HepG2 (cell line): ENCODE data around the gene C11orf58. TPM values are rescaled to one million over a fixed set of nuclear protein-coding genes. Genes with fewer than 3 reads are reported as not detected.

Experiments used
- GATAD2A ChIP-seq: IDR thresholded peaks from 2 replicates; pipeline ENCODE4 v1.6.1; 2016
- HOXA3 ChIP-seq: sonication (generic); formaldehyde crosslinking; IDR thresholded peaks from 2 replicates; pipeline ENCODE4 v1.5.0; 2020; ENCODE audit warnings: missing genetic modification reagents
- IKZF4 ChIP-seq: sonication (generic); formaldehyde crosslinking; IDR thresholded peaks from 2 replicates; pipeline ENCODE4 v1.5.1; 2020; ENCODE audit warnings: borderline replicate concordance, mild to moderate bottlenecking, low read depth, missing genetic modification reagents; ENCODE audit errors: not compliant biosample characterization
- KDM3A ChIP-seq: IDR thresholded peaks from 2 replicates; pipeline ENCODE4 v1.6.1; 2018; ENCODE audit warnings: low read depth, missing compliant biosample characterization
- MIER2 ChIP-seq: IDR thresholded peaks from 2 replicates; pipeline ENCODE4 v1.6.1; 2016; ENCODE audit warnings: missing biosample characterization, missing genetic modification reagents
- MTF1 ChIP-seq: sonication (generic); formaldehyde crosslinking; IDR thresholded peaks from 2 replicates; pipeline ENCODE4 v1.5.0; 2020; ENCODE audit warnings: missing genetic modification reagents
- NCOR1 ChIP-seq: fragments of 200-600 bp; sonication (generic); IDR thresholded peaks from 2 replicates; pipeline ENCODE4 v1.7.0; 2017; ENCODE audit warnings: antibody characterized with exemption, low read length, borderline replicate concordance
- NFE2L2 ChIP-seq: fragments of 150-350 bp; IDR thresholded peaks from 2 replicates; pipeline ENCODE4 v1.6.1; 2014; ENCODE audit warnings: low read length
- POLR2A ChIP-seq, 2 experiments: IDR thresholded peaks; 2 replicates each; pipeline ENCODE4 v1.6.1; 2011; ENCODE audit warnings: low read depth in 2 of 2, low read length in 2 of 2, mild to moderate bottlenecking in 1 of 2, moderate library complexity in 1 of 2; ENCODE audit not compliant: insufficient read depth in 1 of 2
- RFX5 ChIP-seq: IDR thresholded peaks from 2 replicates; pipeline ENCODE4 v1.6.1; 2011; ENCODE audit warnings: low read depth, low read length, improper control_type of control experiment
- RXRB ChIP-seq: IDR thresholded peaks from 2 replicates; pipeline ENCODE4 v1.6.1; 2016; ENCODE audit warnings: borderline replicate concordance, missing genetic modification reagents, missing compliant biosample characterization
- SAFB2 ChIP-seq: sonication (generic); formaldehyde crosslinking; IDR thresholded peaks from 2 replicates; pipeline ENCODE4 v1.5.1; 2020; ENCODE audit warnings: missing genetic modification reagents, low read depth, mild to moderate bottlenecking, borderline replicate concordance
- SKI ChIP-seq: fragments of 450-650 bp; IDR thresholded peaks from one replicate; pipeline ENCODE4 v1.6.1; 2018; ENCODE audit warnings: mild to moderate bottlenecking; ENCODE audit not compliant: partially characterized antibody
- SPEN ChIP-seq: sonication (generic); formaldehyde crosslinking; IDR thresholded peaks from 2 replicates; pipeline ENCODE4 v1.5.1; 2020; ENCODE audit warnings: low read depth, mild to moderate bottlenecking, missing genetic modification reagents
- ZBTB7A ChIP-seq: sonication (generic); formaldehyde crosslinking; IDR thresholded peaks from 2 replicates; pipeline ENCODE4 v1.8.0; 2022; ENCODE audit warnings: mild to moderate bottlenecking, missing genetic modification reagents
- ZFY ChIP-seq: sonication (generic); formaldehyde crosslinking; IDR thresholded peaks from 2 replicates; pipeline ENCODE4 v1.4.0; 2020; ENCODE audit warnings: missing genetic modification reagents
- ZMYM4 ChIP-seq: sonication (generic); formaldehyde crosslinking; IDR thresholded peaks from 2 replicates; pipeline ENCODE4 v1.8.1; 2023; ENCODE audit warnings: mild to moderate bottlenecking, missing genetic modification reagents
- ZNF550 ChIP-seq: sonication (generic); formaldehyde crosslinking; IDR thresholded peaks from 2 replicates; pipeline ENCODE4 v1.4.0; 2020; ENCODE audit warnings: mild to moderate bottlenecking, missing genetic modification reagents, borderline replicate concordance
- ZNF569 ChIP-seq: sonication (generic); formaldehyde crosslinking; IDR thresholded peaks from 2 replicates; pipeline ENCODE4 v1.5.0; 2020; ENCODE audit warnings: mild to moderate bottlenecking, missing genetic modification reagents, moderate library complexity, borderline replicate concordance
- polyA plus RNA-seq, 8 experiments: library from polyadenylated mRNA; depleted of rRNA in 3 of 8; stranded (reverse) in 7 of 8; unstranded in 1 of 8; fragments of >200 nt; fragmentation: Illumina TruSeq in 4 of 8; extraction: Trizol in 4 of 8; gene quantifications; 2 replicates each; pipeline versions ENCODE4 v1.2.1 to v1.2.3, GENCODE V29; 2011 to 2016; ENCODE audit warnings: low read depth in 4 of 8, missing spikeins in 1 of 8, mixed read lengths in 1 of 8; ENCODE audit not compliant: insufficient read depth in 1 of 8
- total RNA-seq, 5 experiments: library from RNA; depleted of rRNA; stranded (reverse); fragments of >200 nt; fragmentation: Illumina TruSeq; extraction: Trizol; gene quantifications; 2 replicates each; pipeline ENCODE4 v1.2.3, GENCODE V29; 2016; ENCODE audit warnings: low read depth in 1 of 5
- TF ChIP-seq, protein P1 (sequence below): sonication (generic); formaldehyde crosslinking; IDR thresholded peaks from 2 replicates; pipeline ENCODE4 v1.5.1; 2020; ENCODE audit warnings: missing genetic modification reagents, mild to moderate bottlenecking, borderline replicate concordance
- TF ChIP-seq, protein P2 (sequence below): IDR thresholded peaks from 2 replicates; pipeline ENCODE4 v1.6.1; 2016; ENCODE audit warnings: low read depth, borderline replicate concordance
- TF ChIP-seq, protein P3 (sequence below): sonication (generic); formaldehyde crosslinking; IDR thresholded peaks from 2 replicates; pipeline ENCODE4 v1.4.0; 2020; ENCODE audit warnings: missing genetic modification reagents
- TF ChIP-seq, protein P4 (sequence below): sonication (generic); formaldehyde crosslinking; IDR thresholded peaks from 2 replicates; pipeline ENCODE4 v1.5.0; 2020; ENCODE audit warnings: mild to moderate bottlenecking, missing genetic modification reagents, borderline replicate concordance
- TF ChIP-seq, protein P5 (sequence below): sonication (generic); formaldehyde crosslinking; IDR thresholded peaks from 2 replicates; pipeline ENCODE4 v1.4.0; 2020; ENCODE audit warnings: mild to moderate bottlenecking, missing genetic modification reagents

Gene C11orf58
- total and polyA plus RNA-seq, 2 of the 13 experiments (the other 11 are each of a cell fraction or from before 2014, with no cell fraction given): 83.8 to 167 TPM

DNA sequence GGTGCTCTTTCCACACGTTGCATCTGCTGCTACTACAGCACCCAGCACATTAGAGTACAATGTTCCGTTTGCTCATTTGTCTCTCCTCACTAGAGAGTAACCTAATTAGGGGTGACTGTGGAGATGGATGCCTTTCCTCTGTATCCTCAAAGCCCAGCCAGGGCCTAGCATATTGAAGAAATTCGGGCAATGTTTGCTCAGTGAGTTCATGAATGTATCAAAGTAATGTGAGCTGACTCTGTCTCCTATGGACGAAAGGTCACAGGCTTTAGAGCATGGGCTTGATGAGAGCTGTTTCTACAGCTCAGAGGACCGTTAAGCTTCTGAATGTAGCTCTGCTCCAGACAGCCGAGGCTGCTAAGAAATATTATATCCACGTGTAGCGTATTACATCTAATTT lies 67.5 kb downstream of the C11orf58 start (continued):
- TF ChIP-seq, protein P1, sequence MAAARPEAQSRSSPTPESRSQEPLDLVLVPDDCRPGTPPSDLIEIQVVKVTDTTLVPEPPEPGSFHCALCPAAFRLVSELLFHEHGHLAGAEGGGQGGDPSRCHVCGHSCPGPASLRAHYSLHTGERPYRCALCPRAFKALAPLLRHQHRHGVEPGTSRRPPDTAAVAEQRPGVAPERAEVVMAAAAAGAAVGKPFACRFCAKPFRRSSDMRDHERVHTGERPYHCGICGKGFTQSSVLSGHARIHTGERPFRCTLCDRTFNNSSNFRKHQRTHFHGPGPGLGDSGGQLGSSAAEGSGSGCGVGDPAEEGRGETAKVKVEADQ: no peak
- TF ChIP-seq, protein P2, sequence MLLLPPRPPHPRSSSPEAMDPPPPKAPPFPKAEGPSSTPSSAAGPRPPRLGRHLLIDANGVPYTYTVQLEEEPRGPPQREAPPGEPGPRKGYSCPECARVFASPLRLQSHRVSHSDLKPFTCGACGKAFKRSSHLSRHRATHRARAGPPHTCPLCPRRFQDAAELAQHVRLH (CRISPR knock-in tag): no peak
- TF ChIP-seq SKI (peak; percentile 56), ZNF569 (no peak), NCOR1 (no peak; the same call in 1 of the 2 replicates), SAFB2 (CRISPR knock-in tag) (no peak), POLR2A (IDR thresholded peaks at IDR 0.05; ENCODE audit: insufficient read depth in 1 of 2, low read depth in 2 of 2, low read length in 2 of 2) (no peak), ZFY (CRISPR knock-in tag) (0 out of 2 replicates have a peak, but pooled peaks have one; percentile 31), RFX5 (no peak), GATAD2A (CRISPR knock-in tag) (peak; percentile 59), ZMYM4 (CRISPR knock-in tag) (no peak), NFE2L2 (no peak), HOXA3 (CRISPR knock-in tag) (0 out of 2 replicates have a peak, but pooled peaks have one; percentile 31), IKZF4 (CRISPR knock-in tag) (no peak), ZNF550 (no peak), KDM3A (CRISPR knock-in tag) (no peak), RXRB (peak; percentile 93), MIER2 (CRISPR knock-in tag) (no peak), MTF1 (CRISPR knock-in tag) (no peak), SPEN (CRISPR knock-in tag) (no peak), ZBTB7A (CRISPR knock-in tag) (no peak)
- TF ChIP-seq, protein P3, sequence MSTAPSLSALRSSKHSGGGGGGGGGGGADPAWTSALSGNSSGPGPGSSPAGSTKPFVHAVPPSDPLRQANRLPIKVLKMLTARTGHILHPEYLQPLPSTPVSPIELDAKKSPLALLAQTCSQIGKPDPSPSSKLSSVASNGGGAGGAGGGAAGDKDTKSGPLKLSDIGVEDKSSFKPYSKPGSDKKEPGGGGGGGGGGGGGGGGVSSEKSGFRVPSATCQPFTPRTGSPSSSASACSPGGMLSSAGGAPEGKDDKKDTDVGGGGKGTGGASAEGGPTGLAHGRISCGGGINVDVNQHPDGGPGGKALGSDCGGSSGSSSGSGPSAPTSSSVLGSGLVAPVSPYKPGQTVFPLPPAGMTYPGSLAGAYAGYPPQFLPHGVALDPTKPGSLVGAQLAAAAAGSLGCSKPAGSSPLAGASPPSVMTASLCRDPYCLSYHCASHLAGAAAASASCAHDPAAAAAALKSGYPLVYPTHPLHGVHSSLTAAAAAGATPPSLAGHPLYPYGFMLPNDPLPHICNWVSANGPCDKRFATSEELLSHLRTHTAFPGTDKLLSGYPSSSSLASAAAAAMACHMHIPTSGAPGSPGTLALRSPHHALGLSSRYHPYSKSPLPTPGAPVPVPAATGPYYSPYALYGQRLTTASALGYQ (CRISPR knock-in tag): no peak
- TF ChIP-seq, protein P4, sequence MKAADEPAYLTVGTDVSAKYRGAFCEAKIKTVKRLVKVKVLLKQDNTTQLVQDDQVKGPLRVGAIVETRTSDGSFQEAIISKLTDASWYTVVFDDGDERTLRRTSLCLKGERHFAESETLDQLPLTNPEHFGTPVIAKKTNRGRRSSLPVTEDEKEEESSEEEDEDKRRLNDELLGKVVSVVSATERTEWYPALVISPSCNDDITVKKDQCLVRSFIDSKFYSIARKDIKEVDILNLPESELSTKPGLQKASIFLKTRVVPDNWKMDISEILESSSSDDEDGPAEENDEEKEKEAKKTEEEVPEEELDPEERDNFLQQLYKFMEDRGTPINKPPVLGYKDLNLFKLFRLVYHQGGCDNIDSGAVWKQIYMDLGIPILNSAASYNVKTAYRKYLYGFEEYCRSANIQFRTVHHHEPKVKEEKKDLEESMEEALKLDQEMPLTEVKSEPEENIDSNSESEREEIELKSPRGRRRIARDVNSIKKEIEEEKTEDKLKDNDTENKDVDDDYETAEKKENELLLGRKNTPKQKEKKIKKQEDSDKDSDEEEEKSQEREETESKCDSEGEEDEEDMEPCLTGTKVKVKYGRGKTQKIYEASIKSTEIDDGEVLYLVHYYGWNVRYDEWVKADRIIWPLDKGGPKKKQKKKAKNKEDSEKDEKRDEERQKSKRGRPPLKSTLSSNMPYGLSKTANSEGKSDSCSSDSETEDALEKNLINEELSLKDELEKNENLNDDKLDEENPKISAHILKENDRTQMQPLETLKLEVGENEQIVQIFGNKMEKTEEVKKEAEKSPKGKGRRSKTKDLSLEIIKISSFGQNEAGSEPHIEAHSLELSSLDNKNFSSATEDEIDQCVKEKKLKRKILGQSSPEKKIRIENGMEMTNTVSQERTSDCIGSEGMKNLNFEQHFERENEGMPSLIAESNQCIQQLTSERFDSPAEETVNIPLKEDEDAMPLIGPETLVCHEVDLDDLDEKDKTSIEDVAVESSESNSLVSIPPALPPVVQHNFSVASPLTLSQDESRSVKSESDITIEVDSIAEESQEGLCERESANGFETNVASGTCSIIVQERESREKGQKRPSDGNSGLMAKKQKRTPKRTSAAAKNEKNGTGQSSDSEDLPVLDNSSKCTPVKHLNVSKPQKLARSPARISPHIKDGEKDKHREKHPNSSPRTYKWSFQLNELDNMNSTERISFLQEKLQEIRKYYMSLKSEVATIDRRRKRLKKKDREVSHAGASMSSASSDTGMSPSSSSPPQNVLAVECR (CRISPR knock-in tag): no peak
- TF ChIP-seq, protein P5, sequence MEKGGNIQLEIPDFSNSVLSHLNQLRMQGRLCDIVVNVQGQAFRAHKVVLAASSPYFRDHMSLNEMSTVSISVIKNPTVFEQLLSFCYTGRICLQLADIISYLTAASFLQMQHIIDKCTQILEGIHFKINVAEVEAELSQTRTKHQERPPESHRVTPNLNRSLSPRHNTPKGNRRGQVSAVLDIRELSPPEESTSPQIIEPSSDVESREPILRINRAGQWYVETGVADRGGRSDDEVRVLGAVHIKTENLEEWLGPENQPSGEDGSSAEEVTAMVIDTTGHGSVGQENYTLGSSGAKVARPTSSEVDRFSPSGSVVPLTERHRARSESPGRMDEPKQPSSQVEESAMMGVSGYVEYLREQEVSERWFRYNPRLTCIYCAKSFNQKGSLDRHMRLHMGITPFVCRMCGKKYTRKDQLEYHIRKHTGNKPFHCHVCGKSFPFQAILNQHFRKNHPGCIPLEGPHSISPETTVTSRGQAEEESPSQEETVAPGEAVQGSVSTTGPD: no peak
